Natural killer cell (primary cell): ENCODE measurements around the gene FILIP1L. TPM values are rescaled to one million over a fixed set of nuclear protein-coding genes. Genes with fewer than 3 reads are reported as not detected.

Source experiments
- ATAC-seq, 3 donors: fragments of 150-1000 bp in 2 of 3; fragments of 200-7000 bp in 1 of 3; cut with Tn5 transposase; 1 replicate in 1 of 3; 2 replicates in 2 of 3; pipeline ENCODE4 v1.10.0; 2021; ENCODE audit warnings: mild to moderate bottlenecking in 2 of 3, moderate library complexity in 2 of 3
- DNase-seq, 2 donors: peaks; one replicate each; pipeline versions ENCODE4 v3.0.0 to v3.0.0-alpha.2; 2013 to 2021; ENCODE audit warnings: mixed read lengths in 1 of 2
- H3K27ac ChIP-seq: one replicate; pipeline ENCODE4 v1.5.1; 2013; ENCODE audit warnings: mild to moderate bottlenecking, low read length
- H3K27me3 ChIP-seq: one replicate; pipeline ENCODE4 v1.6.1; 2013; ENCODE audit warnings: low read length; ENCODE audit not compliant: control insufficient read depth, insufficient read depth
- H3K36me3 ChIP-seq: one replicate; pipeline ENCODE4 v1.6.1; 2013; ENCODE audit warnings: low read length; ENCODE audit not compliant: control insufficient read depth, insufficient read depth
- H3K4me1 ChIP-seq: one replicate; pipeline ENCODE4 v1.6.1; 2013; ENCODE audit warnings: low read length; ENCODE audit not compliant: control insufficient read depth, insufficient read depth
- H3K4me3 ChIP-seq: one replicate; pipeline ENCODE4 v1.5.1; 2013; ENCODE audit warnings: low read length
- H3K9me3 ChIP-seq: one replicate; pipeline ENCODE4 v1.6.1; 2013; ENCODE audit warnings: low read length; ENCODE audit not compliant: control insufficient read depth, insufficient read depth
- H3K27ac Mint-ChIP-seq, 2 donors: one replicate each; pipeline ENCODE4 v1.8.0; 2022; ENCODE audit warnings: mild to moderate bottlenecking in 2 of 2, mixed read lengths in 2 of 2, moderate library complexity in 1 of 2
- H3K27me3 Mint-ChIP-seq, 2 donors: one replicate each; pipeline ENCODE4 v1.8.0; 2022; ENCODE audit warnings: low read depth in 2 of 2, mixed read lengths in 2 of 2
- H3K36me3 Mint-ChIP-seq: one replicate; pipeline ENCODE4 v1.8.0; 2022; ENCODE audit warnings: mixed read lengths
- H3K4me1 Mint-ChIP-seq, 2 donors: one replicate each; pipeline ENCODE4 v1.8.0; 2022; ENCODE audit warnings: mixed read lengths in 2 of 2
- H3K4me3 Mint-ChIP-seq: one replicate; pipeline ENCODE4 v1.8.0; 2022; ENCODE audit warnings: mild to moderate bottlenecking, moderate library complexity, mixed read lengths
- H3K9me3 Mint-ChIP-seq, 2 donors: one replicate each; pipeline ENCODE4 v1.8.0; 2022; ENCODE audit warnings: mixed read lengths in 2 of 2
- WGBS: methylation state at CpG from one replicate; pipeline ENCODE4 v1.1.7; 2013; ENCODE audit warnings: missing lambda C conversion rate; ENCODE audit not compliant: insufficient coverage; 5-methylcytosine and 5-hydroxymethylcytosine counted together
- intact Hi-C: fragments of 100-400 bp; cut with micrococcal nuclease; formaldehyde crosslinking; loops from one replicate; pipeline ENCODE4 v1.14.2; 2022
- total RNA-seq, 4 donors: library from RNA; stranded (reverse); fragments of 120-200 nt in 1 of 4; gene quantifications; one replicate each; pipeline versions ENCODE4 v1.2.3 to v1.2.4, GENCODE V29; 2013 to 2022
- TF ChIP-seq, protein P1 (sequence below): fragments of 200-600 bp; IDR thresholded peaks from one replicate; pipeline ENCODE4 v1.8.0; 2022; ENCODE audit warnings: antibody characterized with exemption

FILIP1L gene
- total RNA-seq, 3 donors from 2014 or later (not counting 1 experiment from before 2014, with no cell fraction given) = 0.12 TPM; not detected in 2

DNA sequence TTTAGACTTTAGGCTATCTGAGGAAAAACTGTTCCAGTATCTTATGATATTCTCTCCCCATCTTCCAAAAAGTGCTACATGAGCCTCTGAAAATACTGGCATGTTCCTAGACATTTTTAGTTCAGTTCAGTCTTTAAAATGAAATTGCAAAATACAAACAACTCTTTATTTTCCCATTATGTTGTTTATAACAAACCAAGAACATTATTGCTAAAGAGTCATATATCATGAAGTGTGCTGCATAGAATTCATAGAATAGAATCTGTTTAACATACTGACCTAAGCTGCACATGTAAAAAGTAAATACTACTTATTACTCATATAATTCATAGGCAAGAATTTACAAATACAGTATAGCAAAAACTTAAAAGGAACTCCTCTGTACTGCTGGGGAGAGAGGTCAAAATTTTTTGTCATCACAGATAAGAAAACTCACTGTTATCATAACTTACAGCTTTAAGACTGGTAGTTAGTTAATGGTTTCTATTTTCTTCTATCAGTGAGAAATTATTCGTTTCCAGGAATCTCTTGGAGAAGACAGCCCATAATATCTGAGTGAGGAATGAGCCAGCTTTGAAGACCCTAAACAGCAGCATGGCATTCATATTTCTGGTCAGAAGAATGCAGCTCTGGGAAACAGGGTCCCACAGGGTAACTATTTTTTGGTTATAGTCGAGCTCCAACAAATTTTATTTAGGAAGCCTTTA, 32.2 kb downstream of the FILIP1L start:
- Mint-ChIP-seq H3K4me3 (no peak overlapping the region), H3K9me3 (no peaks in the 10 kb centered on the region), H3K27ac (no peak overlapping the region), H3K27me3 (peaks cover 0 to 2% of the 10 kb centered on the region in 2 donors), H3K36me3 (no peaks in the 10 kb centered on the region), H3K4me1 (peaks cover 3 to 5% of the 10 kb centered on the region in 2 donors)
- no peak for DNase-seq
- 73% methylated on average over 1 of the region's 2 CpGs for WGBS
- Histone ChIP-seq H3K27me3 (no peaks in the 10 kb centered on the region), H3K4me1 (no peaks in the 10 kb centered on the region), H3K9me3 (no peaks in the 10 kb centered on the region), H3K4me3 (no peak overlapping the region), H3K27ac (no peak overlapping the region), H3K36me3 (no peaks in the 10 kb centered on the region)
- TF ChIP-seq, protein P1, sequence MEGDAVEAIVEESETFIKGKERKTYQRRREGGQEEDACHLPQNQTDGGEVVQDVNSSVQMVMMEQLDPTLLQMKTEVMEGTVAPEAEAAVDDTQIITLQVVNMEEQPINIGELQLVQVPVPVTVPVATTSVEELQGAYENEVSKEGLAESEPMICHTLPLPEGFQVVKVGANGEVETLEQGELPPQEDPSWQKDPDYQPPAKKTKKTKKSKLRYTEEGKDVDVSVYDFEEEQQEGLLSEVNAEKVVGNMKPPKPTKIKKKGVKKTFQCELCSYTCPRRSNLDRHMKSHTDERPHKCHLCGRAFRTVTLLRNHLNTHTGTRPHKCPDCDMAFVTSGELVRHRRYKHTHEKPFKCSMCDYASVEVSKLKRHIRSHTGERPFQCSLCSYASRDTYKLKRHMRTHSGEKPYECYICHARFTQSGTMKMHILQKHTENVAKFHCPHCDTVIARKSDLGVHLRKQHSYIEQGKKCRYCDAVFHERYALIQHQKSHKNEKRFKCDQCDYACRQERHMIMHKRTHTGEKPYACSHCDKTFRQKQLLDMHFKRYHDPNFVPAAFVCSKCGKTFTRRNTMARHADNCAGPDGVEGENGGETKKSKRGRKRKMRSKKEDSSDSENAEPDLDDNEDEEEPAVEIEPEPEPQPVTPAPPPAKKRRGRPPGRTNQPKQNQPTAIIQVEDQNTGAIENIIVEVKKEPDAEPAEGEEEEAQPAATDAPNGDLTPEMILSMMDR = no peak
- intact Hi-C loops = no loop called here
- no peak for ATAC-seq

DNA sequence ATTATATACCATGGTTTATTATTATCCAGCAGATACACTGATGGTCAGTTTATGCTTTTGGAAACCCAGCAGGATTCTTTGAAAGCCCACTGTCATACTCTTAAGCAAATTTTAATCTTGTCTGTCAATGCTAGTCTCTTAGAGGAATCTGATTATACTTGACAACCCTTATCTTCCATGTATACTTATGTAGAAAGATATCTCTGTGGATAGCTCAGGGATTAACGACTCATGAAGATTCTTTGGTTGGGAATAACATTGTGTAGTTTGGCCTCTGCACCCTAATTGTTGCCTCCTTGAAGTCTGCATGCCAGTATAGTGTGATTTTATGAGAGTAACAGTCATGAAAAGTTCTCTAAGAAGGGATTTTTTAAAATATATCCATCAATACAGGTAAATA, 33.0 kb downstream of the FILIP1L start:
- no peaks in the 10 kb centered on the region for H3K36me3 Mint-ChIP-seq
- H3K4me3 Mint-ChIP-seq = no peak overlapping the region
- DNase-seq (no peak), ATAC-seq (no peak)
- Histone ChIP-seq H3K9me3 (no peaks in the 10 kb centered on the region), H3K27me3 (no peaks in the 10 kb centered on the region), H3K4me3 (no peak overlapping the region), H3K27ac (no peak overlapping the region), H3K4me1 (no peaks in the 10 kb centered on the region), H3K36me3 (no peaks in the 10 kb centered on the region)
- peaks cover 5% of the 10 kb centered on the region in 2 donors for H3K4me1 Mint-ChIP-seq
- intact Hi-C loops = no loop called here
- TF ChIP-seq, protein P1 = no peak
- WGBS = 80% methylated on average over 1 of the region's 1 CpG
- peaks cover 0 to 2% of the 10 kb centered on the region in 2 donors for H3K27me3 Mint-ChIP-seq
- no peaks in the 10 kb centered on the region for H3K9me3 Mint-ChIP-seq
- no peak overlapping the region for H3K27ac Mint-ChIP-seq

DNA sequence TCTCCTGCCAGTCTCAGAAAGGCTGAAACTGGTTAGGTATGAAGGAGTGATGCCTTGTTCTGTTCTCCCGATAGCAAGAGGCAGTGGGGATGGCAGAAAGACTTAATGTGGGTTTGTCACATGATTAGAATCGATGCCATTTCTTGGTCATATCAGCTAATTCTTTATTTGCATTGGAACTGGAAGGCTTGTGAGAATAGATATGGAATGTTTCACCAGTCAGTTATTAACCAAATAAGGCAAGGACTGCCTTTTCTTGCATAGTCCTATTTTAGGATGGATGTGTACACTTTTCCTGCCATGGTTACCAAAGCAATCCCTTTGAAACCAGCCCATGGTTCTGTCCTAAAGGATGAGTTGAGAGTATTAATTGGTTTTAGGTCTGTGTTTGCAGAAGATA, 33.7 kb downstream of the FILIP1L start:
- Mint-ChIP-seq H3K27ac (no peak overlapping the region), H3K4me3 (no peak overlapping the region), H3K36me3 (no peaks in the 10 kb centered on the region), H3K9me3 (no peaks in the 10 kb centered on the region), H3K4me1 (peaks cover 12 to 13% of the 10 kb centered on the region in 2 donors), H3K27me3 (peaks cover 0 to 2% of the 10 kb centered on the region in 2 donors)
- DNase-seq (no peak), ATAC-seq (no peak)
- Histone ChIP-seq H3K9me3 (no peaks in the 10 kb centered on the region), H3K4me1 (no peaks in the 10 kb centered on the region), H3K36me3 (no peaks in the 10 kb centered on the region), H3K4me3 (no peak overlapping the region), H3K27me3 (no peaks in the 10 kb centered on the region), H3K27ac (no peak overlapping the region)
- TF ChIP-seq, protein P1 = no peak
- intact Hi-C loops = no loop called here
- 92% methylated on average over 2 of the region's 2 CpGs for WGBS

DNA sequence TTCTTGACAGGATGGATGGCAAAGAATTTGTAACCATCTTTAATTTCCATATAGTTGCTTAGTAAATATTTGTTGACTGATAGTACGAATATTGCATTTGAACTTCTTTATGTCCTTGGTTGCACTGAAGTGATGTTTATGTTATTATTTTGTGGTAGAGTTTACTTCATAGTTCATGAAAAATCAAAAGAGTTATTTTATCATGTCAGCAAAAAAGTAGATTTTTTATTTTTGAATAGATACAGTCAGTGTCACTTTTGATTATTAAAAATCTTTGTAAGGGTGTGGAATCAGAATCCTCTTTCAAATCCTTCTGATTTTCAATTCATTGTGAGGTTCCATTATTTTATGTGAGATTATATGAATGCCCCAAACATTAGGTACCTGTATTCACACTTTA, 35.0 kb downstream of the FILIP1L start:
- H3K4me1 Mint-ChIP-seq = peaks cover 20 to 21% of the 10 kb centered on the region in 2 donors
- H3K27ac Mint-ChIP-seq = no peak overlapping the region
- no CpG with 5 or more reads among the region's 1 CpG for WGBS
- intact Hi-C loops = no loop called here
- Histone ChIP-seq H3K27me3 (no peaks in the 10 kb centered on the region), H3K4me3 (no peak overlapping the region), H3K36me3 (no peaks in the 10 kb centered on the region), H3K9me3 (no peaks in the 10 kb centered on the region), H3K27ac (no peak overlapping the region), H3K4me1 (no peaks in the 10 kb centered on the region)
- H3K27me3 Mint-ChIP-seq = no peaks in the 10 kb centered on the region
- no peak for DNase-seq
- H3K4me3 Mint-ChIP-seq = no peak overlapping the region
- H3K36me3 Mint-ChIP-seq = no peaks in the 10 kb centered on the region
- no peak for ATAC-seq
- TF ChIP-seq, protein P1 = no peak
- H3K9me3 Mint-ChIP-seq = no peaks in the 10 kb centered on the region
